Measurements from ENCODE around the gene DIPK1B.

Gene DIPK1B

DNA sequence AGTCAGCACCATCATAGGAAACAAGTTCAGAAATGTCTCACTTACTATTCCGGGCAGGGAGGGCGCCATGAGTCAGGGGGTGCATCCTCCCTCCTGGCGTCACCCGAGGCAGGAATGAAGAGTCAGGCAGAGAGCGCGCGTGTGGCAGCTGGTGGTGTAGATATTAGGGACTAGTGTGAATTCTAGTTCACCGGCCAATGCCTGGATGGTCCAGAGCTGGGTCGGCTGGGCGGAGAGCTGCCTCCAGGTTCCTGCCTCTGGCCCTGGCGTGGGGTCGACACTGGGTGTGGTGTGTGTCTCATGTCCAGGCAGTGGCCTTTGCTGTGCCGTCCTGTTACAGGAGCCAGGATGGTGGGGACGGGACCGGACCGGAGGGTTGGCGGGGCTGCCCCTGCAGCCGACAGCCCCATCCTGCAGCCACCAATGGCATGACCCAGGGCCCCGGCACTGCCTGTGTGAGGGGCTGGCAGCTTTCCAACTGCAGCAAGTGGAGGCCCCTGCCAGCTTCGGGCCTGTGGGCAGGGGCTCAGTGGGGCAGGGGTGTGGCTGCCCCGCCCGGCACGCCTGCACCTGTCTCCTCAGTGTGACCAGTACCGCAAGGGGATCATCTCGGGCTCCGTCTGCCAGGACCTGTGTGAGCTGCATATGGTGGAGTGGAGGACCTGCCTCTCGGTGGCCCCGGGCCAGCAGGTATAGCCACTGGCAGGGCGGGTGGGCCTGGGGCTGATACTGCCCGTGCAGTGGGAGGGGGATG is 9.1 kb downstream of the DIPK1B start:
- no peak for DNase-seq

DNA sequence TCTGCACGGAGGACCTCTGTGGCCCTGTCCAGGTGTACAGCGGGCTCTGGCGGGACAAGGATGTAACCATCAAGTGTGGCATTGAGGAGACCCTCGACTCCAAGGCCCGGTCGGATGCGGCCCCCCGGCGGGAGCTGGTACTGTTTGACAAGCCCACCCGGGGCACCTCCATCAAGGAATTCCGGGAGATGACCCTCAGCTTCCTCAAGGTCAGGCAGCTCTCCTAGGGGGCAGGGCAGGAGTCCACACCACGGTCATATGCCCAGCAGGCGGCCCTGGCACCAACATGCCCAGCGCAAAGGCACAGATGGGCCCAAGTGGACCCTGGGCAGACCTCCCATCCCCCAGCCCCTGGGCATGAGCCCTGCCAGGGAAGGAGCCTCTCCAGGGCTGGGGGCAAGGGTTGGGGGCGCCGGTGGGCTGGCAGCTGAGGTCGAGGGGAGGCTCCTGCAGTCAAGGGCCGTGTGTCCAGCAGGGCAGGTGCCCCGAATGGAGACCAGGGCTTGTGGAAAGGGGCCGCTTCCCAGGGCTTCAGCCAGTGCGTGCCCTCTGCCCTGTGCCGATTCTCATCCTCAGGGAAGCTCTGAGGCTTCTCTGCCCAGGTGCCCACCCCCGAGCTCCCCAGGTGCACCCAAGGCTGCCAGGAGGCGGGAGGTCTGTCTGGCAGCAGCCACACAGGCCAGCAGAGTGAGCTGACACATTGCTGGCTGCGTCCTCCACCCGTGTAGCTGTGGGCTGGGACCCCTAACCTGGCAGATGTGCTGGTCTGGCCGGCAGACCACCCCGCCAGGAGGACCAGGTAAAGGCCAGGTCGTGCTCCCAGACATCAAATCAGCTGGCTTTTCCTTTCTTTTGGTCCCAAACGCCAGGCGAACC is 10.0 kb downstream of the DIPK1B start:
- no peak for DNase-seq

DNA sequence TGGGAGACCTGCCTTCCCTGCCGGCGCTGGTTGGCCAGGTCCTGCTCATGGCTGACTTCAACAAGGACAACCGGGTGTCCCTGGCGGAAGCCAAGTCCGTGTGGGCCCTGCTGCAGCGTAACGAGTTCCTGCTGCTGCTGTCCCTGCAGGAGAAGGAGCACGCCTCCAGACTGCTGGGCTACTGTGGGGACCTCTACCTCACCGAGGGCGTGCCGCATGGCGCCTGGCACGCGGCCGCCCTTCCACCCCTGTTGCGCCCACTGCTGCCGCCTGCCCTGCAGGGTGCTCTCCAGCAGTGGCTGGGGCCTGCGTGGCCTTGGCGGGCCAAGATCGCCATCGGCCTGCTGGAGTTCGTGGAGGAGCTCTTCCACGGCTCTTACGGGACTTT is 10.6 kb downstream of the DIPK1B start:
- DNase-seq: no peak

DNA sequence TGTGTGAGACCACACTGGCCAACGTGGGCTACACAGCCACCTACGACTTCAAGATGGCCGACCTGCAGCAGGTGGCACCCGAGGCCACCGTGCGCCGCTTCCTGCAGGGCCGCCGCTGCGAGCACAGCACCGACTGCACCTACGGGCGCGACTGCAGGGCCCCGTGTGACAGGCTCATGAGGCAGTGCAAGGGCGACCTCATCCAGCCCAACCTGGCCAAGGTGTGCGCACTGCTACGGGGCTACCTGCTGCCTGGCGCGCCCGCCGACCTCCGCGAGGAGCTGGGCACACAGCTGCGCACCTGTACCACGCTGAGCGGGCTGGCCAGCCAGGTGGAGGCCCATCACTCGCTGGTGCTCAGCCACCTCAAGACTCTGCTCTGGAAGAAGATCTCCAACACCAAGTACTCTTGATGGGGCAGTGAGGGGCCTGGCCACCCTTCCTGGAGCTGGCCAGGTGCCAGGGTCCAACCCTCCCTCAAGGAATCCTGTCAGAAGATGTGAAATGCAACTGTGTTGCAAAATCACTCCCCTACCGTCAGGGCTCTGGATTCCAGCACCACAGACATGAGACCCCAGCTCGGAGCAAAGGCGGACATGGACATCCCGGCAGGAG is 11.1 kb downstream of the DIPK1B start:
- DNase-seq: no peak

DNA sequence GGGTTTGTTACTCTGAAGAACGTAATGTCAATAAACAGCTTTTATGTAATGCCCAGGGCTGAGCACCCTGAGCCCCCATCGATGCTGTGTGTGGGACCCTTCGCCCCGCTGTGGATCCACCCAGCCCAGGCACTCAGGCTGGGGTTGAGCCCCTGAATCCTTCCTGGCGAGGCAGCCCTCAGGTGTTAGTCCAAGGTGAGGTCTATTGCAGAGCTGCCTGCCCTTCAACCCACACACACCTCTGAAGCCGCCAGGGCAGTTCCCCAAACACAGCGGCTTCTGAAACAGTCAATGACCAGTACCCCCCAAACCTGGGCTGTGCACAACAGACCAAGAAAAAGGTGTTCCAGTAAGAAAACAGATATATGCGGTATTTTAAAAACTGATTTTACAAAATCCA is 11.6 kb downstream of the DIPK1B start:
- no peak for DNase-seq

DNA sequence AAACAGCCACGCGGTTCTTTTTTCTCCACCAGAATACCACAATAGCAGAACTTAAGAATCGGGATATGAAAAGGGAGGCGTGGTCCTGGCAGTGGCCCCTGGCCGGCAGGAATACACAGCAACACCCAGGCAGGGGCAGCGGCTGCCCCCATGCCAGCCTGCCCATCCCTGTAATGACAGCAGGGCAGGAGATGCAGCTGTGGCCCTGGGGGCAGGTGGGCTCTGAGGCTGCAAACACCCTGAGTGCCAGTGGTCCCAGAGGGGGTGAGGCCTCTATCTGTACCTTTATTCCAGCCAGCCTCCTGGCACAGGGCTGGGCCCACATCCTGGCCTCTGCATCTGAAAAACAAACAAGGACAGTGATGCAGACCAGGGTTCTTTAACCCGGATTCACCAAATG is 12.4 kb downstream of the DIPK1B start:
- DNase-seq: no peak

DNA sequence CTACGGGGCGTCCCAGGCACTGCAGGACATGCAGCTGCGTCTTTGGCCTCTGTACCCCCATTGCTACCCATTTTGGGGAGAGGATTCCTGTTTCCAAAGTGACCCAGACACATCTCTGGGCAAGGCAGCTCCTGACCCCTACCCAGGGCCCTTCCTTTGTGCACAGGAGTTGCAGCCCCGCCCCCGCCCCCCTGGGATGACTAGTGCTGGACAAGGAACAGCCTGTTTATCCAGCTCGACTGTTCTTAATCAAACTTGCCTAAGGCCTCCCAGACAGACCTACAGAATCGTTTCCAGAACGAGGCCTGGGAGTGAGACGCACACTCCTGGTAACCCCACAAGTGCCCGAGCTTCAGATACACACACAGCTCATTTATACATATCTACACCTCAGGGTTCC is 13.2 kb downstream of the DIPK1B start:
- DNase-seq: no peak

DNA sequence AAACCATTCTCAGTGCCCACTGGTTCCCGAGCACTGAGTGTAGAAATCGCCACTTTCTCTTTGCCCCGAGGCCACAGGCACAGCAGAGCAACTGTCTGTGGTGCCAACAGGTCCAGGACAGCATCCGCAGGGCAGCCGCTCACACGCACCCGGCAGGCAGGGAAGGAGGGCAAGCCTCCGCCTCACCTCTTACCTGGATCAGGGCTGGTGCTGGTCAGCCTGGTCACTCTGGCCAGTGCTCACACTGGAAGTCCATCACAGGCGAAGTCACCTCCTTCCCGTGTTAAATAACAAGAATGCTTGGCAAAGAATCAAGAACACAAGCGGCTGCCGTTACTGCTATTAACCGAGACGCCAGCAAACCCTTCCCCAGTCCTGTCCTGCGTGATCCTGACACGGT is 13.7 kb downstream of the DIPK1B start:
- no peak for DNase-seq

DNA sequence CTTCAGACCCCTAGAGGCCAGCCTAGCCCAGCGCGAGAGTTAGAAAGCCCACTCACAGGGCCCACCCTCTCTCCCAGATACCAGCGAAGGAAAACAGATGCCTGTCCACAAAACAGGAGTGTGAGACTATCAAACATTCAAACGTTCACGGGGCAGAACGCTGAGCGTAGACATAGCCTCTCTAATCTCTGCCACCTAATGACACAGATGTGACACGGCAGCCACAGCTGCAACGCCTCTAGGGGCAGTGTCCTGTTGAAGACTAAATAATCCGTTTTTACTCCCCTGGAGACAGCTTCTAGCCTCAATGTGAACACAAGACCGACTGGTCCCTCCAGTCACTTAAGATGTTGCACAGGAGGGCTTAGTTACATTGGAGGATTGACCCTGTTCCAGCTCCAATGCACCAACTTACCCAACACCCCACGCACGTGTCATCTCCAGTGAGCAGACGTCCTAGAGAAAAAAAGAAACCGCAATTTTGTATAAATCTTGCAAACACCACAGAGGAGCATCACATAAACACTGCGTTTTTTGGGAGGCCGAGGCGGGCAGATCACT is 14.3 kb downstream of the DIPK1B start:
- DNase-seq: no peak

DNA sequence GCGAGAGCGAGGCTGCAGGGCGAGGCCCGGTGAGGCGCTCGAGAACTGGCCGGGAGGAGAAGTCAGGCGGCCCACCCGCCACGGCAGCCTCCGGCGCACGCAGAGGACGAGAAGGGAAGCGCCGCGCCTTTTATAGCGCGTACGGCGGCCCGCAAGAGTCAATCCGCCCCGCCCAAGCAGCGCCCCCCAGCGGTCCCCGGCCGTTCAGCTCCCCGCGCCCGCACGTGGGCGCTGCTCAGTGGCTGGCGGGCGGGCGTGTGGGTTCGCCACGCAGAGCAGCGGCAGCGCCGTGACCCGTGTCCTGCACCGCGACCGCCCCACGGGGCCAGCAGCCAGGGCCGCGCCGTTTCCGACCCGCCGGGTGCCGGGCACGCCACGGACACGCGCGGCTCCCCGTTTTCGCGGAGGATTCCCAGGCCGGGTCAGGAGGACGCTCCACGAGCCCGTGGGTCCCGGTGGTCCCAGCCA is 15.7 kb downstream of the DIPK1B start:
- no peak for DNase-seq

DNA sequence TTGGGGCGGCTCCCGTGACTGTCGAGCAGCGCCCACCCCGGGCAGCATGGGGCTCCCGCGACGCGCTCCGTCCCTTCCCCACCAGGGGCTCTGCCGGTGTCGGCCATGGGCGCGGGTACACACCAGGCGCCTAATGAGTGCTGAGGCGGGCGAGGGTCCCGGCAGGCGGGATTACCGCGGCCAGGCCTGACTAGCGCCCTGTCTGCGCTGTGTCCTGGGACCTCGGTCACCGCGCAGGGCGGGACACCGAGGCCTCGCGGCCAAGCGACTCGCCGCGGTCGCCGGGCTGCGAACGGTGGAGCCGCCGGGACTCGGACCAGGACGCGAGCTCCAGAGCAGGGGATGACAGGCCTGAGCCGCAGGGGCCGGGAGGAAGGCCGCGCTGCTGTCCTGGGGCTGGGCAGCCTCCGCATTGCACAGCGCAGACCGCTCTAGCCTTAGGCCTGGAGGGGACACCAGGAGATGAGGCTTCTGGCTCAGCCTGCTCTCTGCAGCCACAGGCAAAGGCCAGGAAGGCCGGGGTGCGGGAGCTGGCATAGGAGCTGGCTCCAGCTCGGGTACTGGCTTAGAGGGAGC is 16.3 kb downstream of the DIPK1B start:
- DNase-seq: no peak

DNA sequence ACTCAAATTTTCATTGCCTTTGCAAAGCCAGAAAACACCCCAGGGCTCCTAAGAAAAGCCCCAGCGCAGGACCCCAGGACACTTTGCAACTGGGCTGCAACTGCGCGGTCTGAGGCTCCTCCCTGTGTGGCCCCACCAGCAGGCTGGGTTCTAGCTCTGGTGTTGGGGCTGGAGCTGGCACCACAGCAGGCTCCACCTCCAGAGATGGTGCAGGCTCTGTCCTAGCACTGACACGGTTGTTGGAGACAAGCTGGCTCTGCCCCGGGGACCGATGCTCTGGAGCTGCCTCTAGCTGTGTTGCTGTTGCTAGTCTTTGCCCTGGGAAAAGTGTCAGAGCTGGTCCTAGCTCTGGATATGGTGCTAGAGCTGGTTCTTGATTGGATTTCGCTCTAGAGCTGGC is 16.8 kb downstream of the DIPK1B start:
- DNase-seq: no peak

DNA sequence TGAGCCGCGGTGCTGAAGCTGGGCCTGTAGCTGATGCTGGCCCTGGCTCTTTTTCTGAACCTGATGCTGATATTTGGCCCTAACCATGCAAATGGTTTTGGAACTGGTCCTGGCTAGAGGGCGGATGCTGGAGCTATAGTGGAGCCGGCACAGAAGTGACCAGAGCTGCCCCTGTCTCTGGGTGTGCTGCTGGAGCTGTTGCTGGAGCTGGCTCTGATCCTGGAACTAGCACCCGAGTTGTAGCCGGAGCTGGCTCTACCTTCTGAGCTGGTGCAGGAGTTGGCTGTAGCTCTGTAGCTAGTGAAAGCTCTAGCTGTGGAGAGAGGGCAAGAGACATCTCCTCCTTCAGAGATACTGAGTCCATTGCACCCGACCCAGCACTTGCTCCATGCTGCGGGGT is 17.6 kb downstream of the DIPK1B start:
- no peak for DNase-seq

DNA sequence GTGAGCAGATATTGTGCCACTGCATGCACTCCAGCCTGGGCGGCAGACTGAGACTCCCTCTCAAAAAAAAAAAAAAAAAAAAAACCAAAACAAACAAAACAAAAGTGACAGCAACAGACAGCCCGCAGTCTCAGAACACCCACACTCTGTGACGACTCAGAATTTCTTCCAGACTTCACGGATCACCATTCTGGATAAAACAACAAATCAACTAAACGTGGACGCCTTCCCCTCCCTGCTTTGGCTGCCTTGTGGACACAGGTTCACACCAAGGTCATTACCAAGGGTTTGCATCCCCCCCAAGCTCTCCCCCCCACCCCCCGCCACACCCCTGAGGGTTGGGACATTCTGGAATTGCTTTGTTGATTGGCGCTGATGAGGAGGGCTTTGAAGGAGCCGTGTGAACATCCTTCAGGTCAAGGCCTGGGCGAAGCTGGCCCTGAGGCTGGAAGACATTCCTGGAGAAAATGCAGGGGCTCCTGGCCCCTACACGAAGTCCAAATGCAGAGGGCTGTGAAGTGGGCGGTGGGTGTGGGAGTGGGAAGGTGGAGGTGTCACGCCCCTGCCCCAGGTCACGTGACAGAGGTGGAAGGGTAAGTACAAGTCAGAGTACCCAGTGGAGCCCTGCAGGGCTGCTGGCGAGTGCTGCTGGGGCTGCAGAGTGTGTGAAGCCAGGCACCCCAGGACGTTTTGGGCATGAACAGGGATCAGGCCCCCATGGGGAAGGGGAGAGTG is 20.2 kb downstream of the DIPK1B start:
- no peak for DNase-seq

DNA sequence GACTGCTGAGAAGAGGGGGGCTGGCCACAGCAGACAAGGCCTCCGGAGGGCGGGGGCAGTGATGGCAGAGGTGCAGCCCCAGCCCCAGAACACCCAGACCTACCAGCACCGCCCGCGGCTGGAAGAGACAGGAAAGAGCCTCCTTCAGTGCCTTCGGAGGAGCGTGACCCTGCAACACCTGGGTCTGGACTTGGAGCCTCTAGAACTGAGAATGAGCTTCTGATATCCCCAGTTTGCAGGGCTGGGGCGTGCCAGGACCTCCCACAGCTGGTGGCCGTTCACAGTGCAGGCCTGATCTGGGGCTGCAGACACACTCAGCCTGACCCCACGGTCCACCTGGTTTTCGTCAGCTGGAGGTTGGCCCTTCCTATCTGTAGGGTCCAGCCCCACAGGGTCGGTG is 21.2 kb downstream of the DIPK1B start:
- DNase-seq: no peak

DNA sequence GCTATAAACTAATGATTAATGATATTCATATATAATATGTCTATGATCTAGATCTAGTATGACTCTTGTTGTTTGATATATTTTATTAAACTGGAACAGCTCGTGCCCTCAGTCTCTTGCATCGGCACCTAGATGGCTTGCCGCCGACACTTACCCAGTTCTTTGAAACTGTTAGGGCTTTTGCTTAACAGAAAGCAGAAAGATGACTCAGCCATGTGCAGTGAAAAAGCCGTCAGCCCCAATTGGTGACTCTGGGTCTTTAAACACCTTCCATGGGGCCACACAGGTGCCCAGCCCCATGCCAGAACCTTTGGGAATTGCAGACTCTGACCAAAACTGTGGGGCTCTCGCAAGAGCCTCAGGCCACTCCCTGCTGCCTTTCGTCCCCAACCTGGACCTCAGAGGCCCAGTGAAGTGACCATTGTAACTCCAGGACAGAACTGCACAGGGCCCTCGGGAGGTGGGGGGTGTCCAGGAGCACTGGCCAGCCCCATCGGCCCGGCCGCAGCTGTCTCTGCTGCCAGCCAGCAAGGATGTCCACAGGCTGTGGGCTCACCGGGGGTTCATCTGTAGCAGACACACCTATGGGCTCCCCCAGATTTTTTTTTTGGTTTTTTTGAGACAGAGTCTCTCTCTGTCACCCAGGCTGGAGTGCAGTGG is 22.6 kb downstream of the DIPK1B start:
- no peak for DNase-seq

DNA sequence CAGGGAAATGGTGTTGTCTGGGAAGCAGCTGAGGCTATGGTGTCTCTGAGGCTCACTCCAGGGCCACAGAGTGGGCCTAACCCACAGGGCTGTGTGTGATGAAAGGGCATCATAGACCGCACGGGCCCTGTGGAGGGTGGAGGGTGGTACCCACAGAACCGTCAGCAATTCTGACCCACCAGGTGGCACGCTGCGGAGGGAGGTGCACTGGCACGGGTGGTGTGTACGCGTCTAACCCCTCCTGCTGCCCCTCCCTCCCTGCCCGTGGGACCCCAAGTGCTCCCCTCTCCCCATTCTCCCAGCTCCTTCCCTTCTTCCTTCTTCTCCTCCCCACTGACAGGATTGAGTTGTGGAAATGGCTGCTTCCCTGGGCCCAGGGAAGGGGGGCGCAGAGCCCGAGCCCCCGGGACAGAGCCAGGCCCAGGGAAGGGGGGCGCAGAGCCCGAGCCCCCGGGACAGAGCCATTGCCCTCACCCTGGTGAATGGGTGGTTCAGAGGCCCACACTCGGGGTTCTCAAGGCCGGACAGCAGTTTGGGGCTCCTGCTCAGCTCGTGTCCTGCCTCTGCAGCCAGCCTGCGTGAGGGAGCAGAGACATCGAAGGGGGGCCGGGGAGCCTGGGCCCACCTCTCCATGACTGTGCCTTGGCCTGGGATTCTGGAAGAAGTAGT is 23.6 kb downstream of the DIPK1B start:
- no peak for DNase-seq

DNA sequence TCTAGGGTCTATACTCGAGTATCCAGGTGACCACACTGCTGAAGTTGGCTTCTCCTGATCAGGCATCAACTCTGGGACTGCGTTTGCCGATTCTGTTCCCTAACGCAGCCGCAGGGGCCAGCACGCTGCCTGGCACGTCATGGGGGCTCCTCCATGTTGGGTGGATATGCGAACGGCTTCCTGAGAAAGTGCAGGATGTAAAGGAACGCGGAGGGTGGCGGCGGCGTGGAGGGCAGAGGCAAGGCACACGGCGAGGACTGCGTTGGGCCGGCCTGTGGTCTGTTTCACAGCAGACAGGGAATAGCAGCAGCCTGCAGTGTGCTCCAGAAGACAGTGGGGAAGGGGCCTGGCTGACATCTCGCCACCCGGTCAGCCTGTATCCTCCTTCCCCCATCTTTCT is 26.6 kb downstream of the DIPK1B start:
- DNase-seq: no peak

DNA sequence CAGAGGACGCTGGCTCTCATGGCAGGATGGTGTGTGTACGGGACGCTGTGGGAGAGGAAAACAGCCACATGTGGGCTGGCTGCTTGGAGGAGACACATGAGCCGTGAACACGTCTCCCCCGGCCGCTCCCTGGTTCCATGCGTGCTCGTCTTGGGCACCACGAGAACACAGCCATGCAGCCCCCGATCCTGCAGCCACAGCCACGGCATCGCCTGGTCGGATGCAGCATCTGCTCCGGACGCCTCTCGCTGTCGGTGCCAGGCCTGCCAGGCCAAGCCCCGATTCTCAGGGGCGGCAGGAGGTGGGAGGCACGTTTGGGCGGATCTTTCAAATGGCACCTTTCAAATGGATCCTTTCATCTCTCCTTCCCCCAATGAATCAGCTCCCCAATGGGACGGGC is 27.1 kb downstream of the DIPK1B start:
- DNase-seq: no peak

DNA sequence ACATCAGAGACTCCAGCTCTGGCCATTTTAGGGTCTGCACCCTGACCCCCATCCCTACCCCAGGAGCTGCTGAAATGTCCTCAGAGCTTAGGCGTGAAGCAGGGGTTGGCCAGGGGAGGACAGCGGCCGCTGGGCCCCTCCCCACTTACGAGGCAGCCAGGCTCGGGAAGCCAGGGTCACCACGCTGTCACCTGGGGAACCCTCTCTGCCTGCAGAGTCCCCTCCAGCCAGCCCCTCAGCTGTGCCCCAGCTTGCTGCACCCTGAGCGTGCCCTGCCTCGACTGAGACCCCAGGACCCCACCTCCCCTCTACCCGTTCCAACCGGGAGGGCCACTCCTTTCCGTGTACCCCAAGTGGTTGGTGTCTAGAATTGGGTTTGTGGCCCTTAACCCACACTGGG is 27.7 kb downstream of the DIPK1B start:
- DNase-seq: no peak

DNA sequence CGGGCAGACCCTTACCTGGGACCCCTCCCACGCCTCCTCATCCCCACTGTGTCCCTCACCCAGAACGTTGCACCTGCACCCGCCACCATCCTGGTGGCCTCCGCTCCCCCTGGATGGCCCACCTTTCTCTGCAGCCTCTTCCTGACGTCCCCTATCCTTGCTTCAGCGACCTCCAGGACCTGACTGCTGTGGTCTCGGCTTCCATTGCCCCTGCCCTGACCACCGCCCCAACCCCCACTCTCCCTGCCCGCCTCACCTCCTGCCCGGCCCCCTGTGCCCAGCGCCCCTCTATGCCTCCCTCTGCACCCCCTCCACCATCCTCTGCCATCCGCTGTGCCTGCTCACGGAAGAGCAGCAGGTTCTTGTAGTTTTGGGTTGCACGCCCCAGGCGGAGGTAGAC is 28.1 kb downstream of the DIPK1B start:
- no peak for DNase-seq

All from NCI-H2081 treated with DMSO at 0.1 percent for 48 hours (cell line).